ENCODE measurements around the gene GAB4. TPM values are rescaled to one million over a fixed set of nuclear protein-coding genes. Genes with fewer than 3 reads are reported as not detected.

GAB4 gene
- total and polyA plus RNA-seq, 2 donors (not counting 3 experiments of a cell fraction or from before 2014, with no cell fraction given), result not detected

DNA sequence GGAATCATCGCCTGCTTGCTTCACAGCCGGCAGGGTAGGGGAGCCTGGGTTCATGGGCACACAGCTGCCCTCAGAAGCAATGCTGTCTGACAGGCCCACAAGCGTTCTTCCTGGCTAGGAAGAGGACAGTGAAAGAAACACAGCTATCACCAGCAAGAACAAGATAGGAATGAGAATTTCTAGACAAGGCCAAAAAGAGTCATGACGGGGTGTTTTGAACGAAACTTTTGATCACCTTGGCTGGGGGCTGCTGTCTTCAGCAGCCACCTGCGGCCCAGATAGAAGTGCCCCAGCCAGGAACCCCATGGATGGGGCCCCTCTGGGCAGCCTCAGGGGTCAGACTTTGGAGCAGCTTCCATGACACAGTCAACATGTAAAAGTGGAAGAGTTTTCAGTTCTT lies 41.8 kb downstream of the GAB4 start:
- Histone ChIP-seq H3K4me1 (ENCODE audit: control insufficient read depth, extremely low read depth, insufficient read depth, low read length) (no peaks in the 10 kb centered on the region), H3K79me2 (ENCODE audit: control insufficient read depth, insufficient read depth, low read length) (no peaks in the 10 kb centered on the region), H3K27me3 (ENCODE audit: control insufficient read depth in 2 of 2, insufficient read depth in 2 of 2, low read length in 2 of 2) (no peaks in the 10 kb centered on the region), H4K20me1 (replicated peaks; ENCODE audit: control insufficient read depth, extremely low read depth, insufficient read depth, low read length) (no peaks in the 10 kb centered on the region), H3K27ac (ENCODE audit: insufficient read depth, low read depth, low read length) (no peak overlapping the region), H3K9ac (replicated peaks; ENCODE audit: extremely low read depth, insufficient read depth, low read length) (no peak overlapping the region), H3K9me1 (replicated peaks; ENCODE audit: control insufficient read depth, extremely low read depth, insufficient read depth, low read length) (no peaks in the 10 kb centered on the region), H3K4me3 (replicated peaks in 1 of 3; ENCODE audit: insufficient read depth in 1 of 3, low read depth in 1 of 3, low read length in 3 of 3) (no peak overlapping the region), H3K36me3 (ENCODE audit: control insufficient read depth in 2 of 2, extremely low read depth in 1 of 2, insufficient read depth in 2 of 2, low read length in 2 of 2) (no peaks in the 10 kb centered on the region), H2AFZ (ENCODE audit: low read depth, low read length) (no peak overlapping the region), H3K4me2 (ENCODE audit: insufficient read depth, low read length) (no peak overlapping the region), H3K9me3 (replicated peaks; ENCODE audit: control insufficient read depth, insufficient read depth, low read length) (peaks cover 3% of the 10 kb centered on the region)
- DNase-seq (ENCODE audit: low read depth, low spot score) (no peak), FAIRE-seq (no peak)
- dilution Hi-C loops (cut with MboI; ENCODE audit: extremely low pct_ligation_motif_present, low sequenced_read_pairs) (no loop called here), intact Hi-C loops (cut with micrococcal nuclease) (no loop called here)
- no TSS peak for BruUV-seq (replicated peaks)
- TF ChIP-seq FOS (IDR thresholded peaks at IDR 0.05; ENCODE audit: borderline replicate concordance, insufficient read depth, low read length) (no peak), EZH2 (IDR thresholded peaks at IDR 0.05; ENCODE audit: borderline replicate concordance, low read depth, low read length, severe bottlenecking) (no peak), POLR2A (IDR thresholded peaks at IDR 0.05; ENCODE audit: low read depth, low read length) (no peak)
- TF ChIP-seq, protein P1, sequence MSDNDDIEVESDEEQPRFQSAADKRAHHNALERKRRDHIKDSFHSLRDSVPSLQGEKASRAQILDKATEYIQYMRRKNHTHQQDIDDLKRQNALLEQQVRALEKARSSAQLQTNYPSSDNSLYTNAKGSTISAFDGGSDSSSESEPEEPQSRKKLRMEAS (IDR thresholded peaks at IDR 0.05; ENCODE audit: insufficient read depth, insufficient read length), result no peak
- ChIA-PET CTCF (no interaction called here), POLR2A (no interaction called here)

DNA sequence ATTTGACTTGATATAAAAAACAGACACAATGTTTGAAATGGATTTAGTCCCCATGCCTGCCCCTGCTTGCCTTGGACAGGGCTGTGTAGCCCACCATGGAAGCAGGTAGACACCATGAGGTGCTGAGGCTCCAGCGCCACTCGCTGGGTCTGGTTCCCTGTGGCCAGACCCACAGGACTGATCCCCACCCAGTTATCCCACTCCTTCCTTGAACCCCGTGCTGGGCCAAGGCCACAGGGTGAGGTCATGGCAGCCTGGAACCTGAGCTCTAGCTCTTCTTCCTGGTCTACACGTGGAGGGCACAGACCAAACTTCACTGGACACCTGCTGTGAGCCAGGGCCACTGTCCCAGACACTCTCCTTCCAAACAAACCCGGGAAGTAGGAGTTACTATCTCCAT lies 42.5 kb downstream of the GAB4 start:
- no peak for FAIRE-seq
- POLR2A ChIA-PET, result no interaction called here
- DNase-seq (ENCODE audit: low read depth, low spot score), result no peak
- Histone ChIP-seq H3K9me3 (replicated peaks; ENCODE audit: control insufficient read depth, insufficient read depth, low read length) (peaks cover 3% of the 10 kb centered on the region), H3K4me1 (ENCODE audit: control insufficient read depth, extremely low read depth, insufficient read depth, low read length) (no peaks in the 10 kb centered on the region), H4K20me1 (replicated peaks; ENCODE audit: control insufficient read depth, extremely low read depth, insufficient read depth, low read length) (no peaks in the 10 kb centered on the region), H3K27ac (ENCODE audit: insufficient read depth, low read depth, low read length) (no peak overlapping the region), H2AFZ (ENCODE audit: low read depth, low read length) (no peak overlapping the region), H3K79me2 (ENCODE audit: control insufficient read depth, insufficient read depth, low read length) (no peaks in the 10 kb centered on the region), H3K9ac (replicated peaks; ENCODE audit: extremely low read depth, insufficient read depth, low read length) (no peak overlapping the region), H3K4me2 (ENCODE audit: insufficient read depth, low read length) (no peak overlapping the region), H3K4me3 (replicated peaks in 1 of 3; ENCODE audit: insufficient read depth in 1 of 3, low read depth in 1 of 3, low read length in 3 of 3) (no peak overlapping the region), H3K27me3 (ENCODE audit: control insufficient read depth in 2 of 2, insufficient read depth in 2 of 2, low read length in 2 of 2) (no peaks in the 10 kb centered on the region), H3K9me1 (replicated peaks; ENCODE audit: control insufficient read depth, extremely low read depth, insufficient read depth, low read length) (no peaks in the 10 kb centered on the region), H3K36me3 (ENCODE audit: control insufficient read depth in 2 of 2, extremely low read depth in 1 of 2, insufficient read depth in 2 of 2, low read length in 2 of 2) (no peaks in the 10 kb centered on the region)
- TF ChIP-seq POLR2A (IDR thresholded peaks at IDR 0.05; ENCODE audit: low read depth, low read length) (no peak), EZH2 (IDR thresholded peaks at IDR 0.05; ENCODE audit: borderline replicate concordance, low read depth, low read length, severe bottlenecking) (no peak), POLR2AphosphoS5 (IDR thresholded peaks at IDR 0.05; ENCODE audit: insufficient read depth, low read depth, low read length) (no peak), JUN (IDR thresholded peaks at IDR 0.05; ENCODE audit: borderline replicate concordance, insufficient read depth, insufficient read length, low read depth) (no peak), MYC (IDR thresholded peaks at IDR 0.05; ENCODE audit: low read depth, low read length) (no peak), GATA2 (IDR thresholded peaks at IDR 0.05; ENCODE audit: insufficient read depth, insufficient read length, low read depth, low read length) (no peak), FOS (IDR thresholded peaks at IDR 0.05; ENCODE audit: borderline replicate concordance, insufficient read depth, low read length) (no peak)
- TF ChIP-seq, protein P2, sequence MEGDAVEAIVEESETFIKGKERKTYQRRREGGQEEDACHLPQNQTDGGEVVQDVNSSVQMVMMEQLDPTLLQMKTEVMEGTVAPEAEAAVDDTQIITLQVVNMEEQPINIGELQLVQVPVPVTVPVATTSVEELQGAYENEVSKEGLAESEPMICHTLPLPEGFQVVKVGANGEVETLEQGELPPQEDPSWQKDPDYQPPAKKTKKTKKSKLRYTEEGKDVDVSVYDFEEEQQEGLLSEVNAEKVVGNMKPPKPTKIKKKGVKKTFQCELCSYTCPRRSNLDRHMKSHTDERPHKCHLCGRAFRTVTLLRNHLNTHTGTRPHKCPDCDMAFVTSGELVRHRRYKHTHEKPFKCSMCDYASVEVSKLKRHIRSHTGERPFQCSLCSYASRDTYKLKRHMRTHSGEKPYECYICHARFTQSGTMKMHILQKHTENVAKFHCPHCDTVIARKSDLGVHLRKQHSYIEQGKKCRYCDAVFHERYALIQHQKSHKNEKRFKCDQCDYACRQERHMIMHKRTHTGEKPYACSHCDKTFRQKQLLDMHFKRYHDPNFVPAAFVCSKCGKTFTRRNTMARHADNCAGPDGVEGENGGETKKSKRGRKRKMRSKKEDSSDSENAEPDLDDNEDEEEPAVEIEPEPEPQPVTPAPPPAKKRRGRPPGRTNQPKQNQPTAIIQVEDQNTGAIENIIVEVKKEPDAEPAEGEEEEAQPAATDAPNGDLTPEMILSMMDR (IDR thresholded peaks at IDR 0.05; ENCODE audit: extremely low read depth in 1 of 2, insufficient read depth in 1 of 2, low read depth in 1 of 2, low read length in 2 of 2), result no peak
- TF ChIP-seq, protein P1 (IDR thresholded peaks at IDR 0.05; ENCODE audit: insufficient read depth, insufficient read length), result no peak
- no TSS peak for BruUV-seq (replicated peaks)
- intact Hi-C loops (cut with micrococcal nuclease), result no loop called here
- dilution Hi-C loops (cut with MboI; ENCODE audit: extremely low pct_ligation_motif_present, low sequenced_read_pairs), result no loop called here
- CTCF ChIA-PET, result no interaction called here
